Liver (tissue), 9 donors: ENCODE results near the gene NUCKS1. TPM values are rescaled to one million over a fixed set of nuclear protein-coding genes. Genes with fewer than 3 reads are reported as not detected.

ENCODE experiments used
- DNase-seq: peaks from one replicate; pipeline ENCODE4 v3.0.0-alpha.2; 2017; ENCODE audit warnings: low spot score
- H3K27ac ChIP-seq, 2 donors: one replicate each; pipeline ENCODE4 v1.7.0; 2013; ENCODE audit warnings: inconsistent platforms in 2 of 2, low read length in 2 of 2, control low read depth in 1 of 2, low read depth in 1 of 2, mild to moderate bottlenecking in 1 of 2
- H3K27me3 ChIP-seq, 4 donors: one replicate each; pipeline versions ENCODE4 v1.6.1 to v1.7.0; 2013; ENCODE audit warnings: low read length in 3 of 4, inconsistent platforms in 1 of 4, mild to moderate bottlenecking in 1 of 4, moderate library complexity in 1 of 4; ENCODE audit not compliant: control insufficient read depth in 4 of 4, insufficient read depth in 4 of 4
- H3K36me3 ChIP-seq, 4 donors: one replicate each; pipeline versions ENCODE4 v1.6.1 to v1.7.0; 2013; ENCODE audit warnings: low read length in 3 of 4, mild to moderate bottlenecking in 3 of 4, low read depth in 1 of 4, moderate library complexity in 1 of 4; ENCODE audit not compliant: control insufficient read depth in 4 of 4, insufficient read depth in 3 of 4
- H3K4me1 ChIP-seq, 4 donors: one replicate each; pipeline versions ENCODE4 v1.6.1 to v1.7.0; 2013; ENCODE audit warnings: low read length in 3 of 4, mild to moderate bottlenecking in 3 of 4, moderate library complexity in 1 of 4; ENCODE audit not compliant: control insufficient read depth in 4 of 4, insufficient read depth in 4 of 4
- H3K4me3 ChIP-seq, 3 donors: one replicate each; pipeline versions ENCODE4 v1.6.1 to v1.7.0; 2013; ENCODE audit warnings: low read length in 3 of 3, control low read depth in 1 of 3, low read depth in 1 of 3, mild to moderate bottlenecking in 1 of 3
- H3K9ac ChIP-seq, 2 donors: one replicate each; pipeline ENCODE4 v1.7.0; 2013; ENCODE audit warnings: low read length in 2 of 2, mild to moderate bottlenecking in 2 of 2, moderate library complexity in 2 of 2, control low read depth in 1 of 2, low read depth in 1 of 2
- H3K9me3 ChIP-seq, 4 donors: one replicate each; pipeline versions ENCODE4 v1.6.1 to v1.7.0; 2013; ENCODE audit warnings: low read length in 3 of 4; ENCODE audit not compliant: control insufficient read depth in 4 of 4
- EGR1 ChIP-seq, 2 donors: IDR thresholded peaks; 2 replicates each; pipeline ENCODE4 v1.6.1; 2016 to 2018; ENCODE audit warnings: antibody characterized with exemption in 2 of 2, low read depth in 2 of 2
- FOXA1 ChIP-seq: IDR thresholded peaks from 2 replicates; pipeline ENCODE4 v1.6.1; 2016; ENCODE audit warnings: antibody characterized with exemption
- FOXA2 ChIP-seq: IDR thresholded peaks from 2 replicates; pipeline ENCODE4 v1.6.1; 2016; ENCODE audit warnings: antibody characterized with exemption
- GABPA ChIP-seq, 2 donors: IDR thresholded peaks in 1 of 2; conservative IDR thresholded peaks in 1 of 2; 2 replicates each; pipeline ENCODE4 v1.6.1; 2016; ENCODE audit warnings: antibody characterized with exemption in 2 of 2, mild to moderate bottlenecking in 1 of 2, moderate library complexity in 1 of 2
- HNF4A ChIP-seq, 2 donors: conservative IDR thresholded peaks; 2 replicates each; pipeline ENCODE4 v1.6.1; 2016; ENCODE audit warnings: antibody characterized with exemption in 2 of 2, mild to moderate bottlenecking in 2 of 2
- HNF4G ChIP-seq: IDR thresholded peaks from 2 replicates; pipeline ENCODE4 v1.6.1; 2016; ENCODE audit warnings: antibody characterized with exemption
- JUND ChIP-seq, 2 donors: IDR thresholded peaks; 2 replicates each; pipeline ENCODE4 v1.6.1; 2016; ENCODE audit warnings: antibody characterized with exemption in 2 of 2
- NR2F2 ChIP-seq: IDR thresholded peaks from 2 replicates; pipeline ENCODE4 v1.6.1; 2016; ENCODE audit warnings: antibody characterized with exemption
- RAD21 ChIP-seq, 2 donors: IDR thresholded peaks; 2 replicates each; pipeline ENCODE4 v1.6.1; 2016; ENCODE audit warnings: antibody characterized with exemption in 2 of 2, mild to moderate bottlenecking in 2 of 2
- RXRA ChIP-seq, 2 donors: IDR thresholded peaks; 2 replicates each; pipeline ENCODE4 v1.6.1; 2017 to 2018; ENCODE audit warnings: antibody characterized with exemption in 2 of 2, mild to moderate bottlenecking in 1 of 2
- SP1 ChIP-seq: IDR thresholded peaks from 2 replicates; pipeline ENCODE4 v1.6.1; 2018; ENCODE audit warnings: antibody characterized with exemption, mild to moderate bottlenecking
- TAF1 ChIP-seq: conservative IDR thresholded peaks from 2 replicates; pipeline ENCODE4 v1.6.1; 2016; ENCODE audit warnings: antibody characterized with exemption, mild to moderate bottlenecking
- YY1 ChIP-seq: IDR thresholded peaks from 2 replicates; pipeline ENCODE4 v1.6.1; 2016; ENCODE audit warnings: antibody characterized with exemption, mild to moderate bottlenecking
- WGBS: extraction: QIAGEN DNeasy Blood & Tissue Kit; methylation state at CpG from one replicate; pipeline ENCODE4 v1.1.7; 2013; 5-methylcytosine and 5-hydroxymethylcytosine counted together
- polyA plus RNA-seq, 2 donors: library from polyadenylated mRNA; stranded (reverse) in 1 of 2; unstranded in 1 of 2; fragments of 200-250 nt in 1 of 2; fragments of >200 nt in 1 of 2; fragmentation: Nextera tagmentation in 1 of 2; extraction: Ambion mirVana in 1 of 2; gene quantifications; one replicate each; pipeline versions ENCODE4 v1.2.1 to v1.2.3, GENCODE V29; 2013 to 2015
- total RNA-seq, 2 donors: library from RNA; depleted of rRNA; stranded (reverse); fragments of >200 nt; gene quantifications; one replicate each; pipeline ENCODE4 v1.2.3, GENCODE V29; 2014
- TF ChIP-seq, protein P1 (sequence below): IDR thresholded peaks from 2 replicates; pipeline ENCODE4 v1.6.1; 2016; ENCODE audit warnings: antibody characterized with exemption
- TF ChIP-seq, protein P2 (sequence below): fragments of 150-350 bp; IDR thresholded peaks from 2 replicates; pipeline ENCODE4 v1.5.1; 2017; ENCODE audit warnings: improper control_type of control experiment, low read depth, low read length; ENCODE audit not compliant: missing input control
- TF ChIP-seq, protein P3 (sequence below): IDR thresholded peaks from 2 replicates; pipeline ENCODE4 v1.6.1; 2016; ENCODE audit warnings: antibody characterized with exemption, mild to moderate bottlenecking
- TF ChIP-seq, protein P4 (sequence below): IDR thresholded peaks from 2 replicates; pipeline ENCODE4 v1.6.1; 2016; ENCODE audit warnings: antibody characterized with exemption
- TF ChIP-seq, protein P5 (sequence below): IDR thresholded peaks from 2 replicates; pipeline ENCODE4 v1.6.1; 2016; ENCODE audit warnings: antibody characterized with exemption
- donor health status: healthy.
- donor health status: healthy.
- donor health status: healthy.
- donor health status: healthy.
- donor health status: healthy.

The NUCKS1 gene
- total and polyA plus RNA-seq, 4 donors: 27.0 to 86.1 (median 42.6) TPM

DNA sequence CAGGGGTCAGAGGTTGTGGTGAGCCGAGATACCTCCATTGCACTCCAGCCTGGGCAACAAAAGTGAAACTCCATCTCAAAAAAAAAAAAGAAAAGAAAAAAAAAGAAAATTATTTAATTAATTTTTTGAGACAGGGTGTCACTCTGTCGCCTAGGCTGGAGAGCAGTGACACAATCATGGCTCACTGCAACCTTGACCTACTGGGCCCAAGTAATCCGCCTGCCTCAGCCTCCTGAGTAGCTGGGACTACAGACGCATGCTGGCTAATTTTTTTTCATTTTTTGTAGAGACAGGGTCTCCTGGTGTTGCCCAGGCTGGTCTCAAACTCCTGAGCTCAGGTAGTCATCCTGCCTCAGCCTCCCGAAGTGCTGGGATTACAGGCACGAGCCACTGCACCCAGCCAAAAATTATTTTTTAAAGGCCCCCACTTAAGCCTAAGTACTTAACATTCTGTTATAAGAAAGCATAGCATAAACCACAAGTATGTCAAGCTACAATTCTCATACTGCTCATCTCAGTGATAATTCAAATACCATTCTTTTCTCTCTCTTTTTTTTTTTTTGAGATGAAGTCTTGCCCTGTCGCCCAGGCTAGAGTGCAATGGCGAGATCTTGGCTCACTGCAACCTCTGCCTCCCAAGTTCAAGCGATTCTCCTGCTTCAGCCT lies 19.9 kb downstream of the NUCKS1 start:
- TF ChIP-seq HNF4G (no peak), HNF4A (conservative IDR thresholded peaks at IDR 0.05) (peak in 1 of 2 donors; percentile 37), RAD21 (IDR thresholded peaks at IDR 0.05) (no peak), SP1 (no peak), YY1 (no peak)
- TF ChIP-seq, protein P1, sequence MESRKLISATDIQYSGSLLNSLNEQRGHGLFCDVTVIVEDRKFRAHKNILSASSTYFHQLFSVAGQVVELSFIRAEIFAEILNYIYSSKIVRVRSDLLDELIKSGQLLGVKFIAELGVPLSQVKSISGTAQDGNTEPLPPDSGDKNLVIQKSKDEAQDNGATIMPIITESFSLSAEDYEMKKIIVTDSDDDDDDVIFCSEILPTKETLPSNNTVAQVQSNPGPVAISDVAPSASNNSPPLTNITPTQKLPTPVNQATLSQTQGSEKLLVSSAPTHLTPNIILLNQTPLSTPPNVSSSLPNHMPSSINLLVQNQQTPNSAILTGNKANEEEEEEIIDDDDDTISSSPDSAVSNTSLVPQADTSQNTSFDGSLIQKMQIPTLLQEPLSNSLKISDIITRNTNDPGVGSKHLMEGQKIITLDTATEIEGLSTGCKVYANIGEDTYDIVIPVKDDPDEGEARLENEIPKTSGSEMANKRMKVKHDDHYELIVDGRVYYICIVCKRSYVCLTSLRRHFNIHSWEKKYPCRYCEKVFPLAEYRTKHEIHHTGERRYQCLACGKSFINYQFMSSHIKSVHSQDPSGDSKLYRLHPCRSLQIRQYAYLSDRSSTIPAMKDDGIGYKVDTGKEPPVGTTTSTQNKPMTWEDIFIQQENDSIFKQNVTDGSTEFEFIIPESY: no peak
- TF ChIP-seq, protein P2, sequence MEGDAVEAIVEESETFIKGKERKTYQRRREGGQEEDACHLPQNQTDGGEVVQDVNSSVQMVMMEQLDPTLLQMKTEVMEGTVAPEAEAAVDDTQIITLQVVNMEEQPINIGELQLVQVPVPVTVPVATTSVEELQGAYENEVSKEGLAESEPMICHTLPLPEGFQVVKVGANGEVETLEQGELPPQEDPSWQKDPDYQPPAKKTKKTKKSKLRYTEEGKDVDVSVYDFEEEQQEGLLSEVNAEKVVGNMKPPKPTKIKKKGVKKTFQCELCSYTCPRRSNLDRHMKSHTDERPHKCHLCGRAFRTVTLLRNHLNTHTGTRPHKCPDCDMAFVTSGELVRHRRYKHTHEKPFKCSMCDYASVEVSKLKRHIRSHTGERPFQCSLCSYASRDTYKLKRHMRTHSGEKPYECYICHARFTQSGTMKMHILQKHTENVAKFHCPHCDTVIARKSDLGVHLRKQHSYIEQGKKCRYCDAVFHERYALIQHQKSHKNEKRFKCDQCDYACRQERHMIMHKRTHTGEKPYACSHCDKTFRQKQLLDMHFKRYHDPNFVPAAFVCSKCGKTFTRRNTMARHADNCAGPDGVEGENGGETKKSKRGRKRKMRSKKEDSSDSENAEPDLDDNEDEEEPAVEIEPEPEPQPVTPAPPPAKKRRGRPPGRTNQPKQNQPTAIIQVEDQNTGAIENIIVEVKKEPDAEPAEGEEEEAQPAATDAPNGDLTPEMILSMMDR: no peak
- H3K36me3 ChIP-seq: peaks cover 0 to 5% (median under 1%) of the 10 kb centered on the region in 4 donors
- no peak overlapping the region for H3K4me3 ChIP-seq
- no peaks in the 10 kb centered on the region for H3K9me3 ChIP-seq
- H3K4me1 ChIP-seq: peaks cover 5 to 45% (median 36%) of the 10 kb centered on the region in 4 donors
- H3K9ac ChIP-seq: peak overlapping the region in 1 of 2 donors; percentile 27
- no peaks in the 10 kb centered on the region for H3K27me3 ChIP-seq
- peak overlapping the region; percentile 89 to 91 for H3K27ac ChIP-seq
- no peak for DNase-seq
- WGBS: 64% methylated on average over 9 of the region's 9 CpGs

DNA sequence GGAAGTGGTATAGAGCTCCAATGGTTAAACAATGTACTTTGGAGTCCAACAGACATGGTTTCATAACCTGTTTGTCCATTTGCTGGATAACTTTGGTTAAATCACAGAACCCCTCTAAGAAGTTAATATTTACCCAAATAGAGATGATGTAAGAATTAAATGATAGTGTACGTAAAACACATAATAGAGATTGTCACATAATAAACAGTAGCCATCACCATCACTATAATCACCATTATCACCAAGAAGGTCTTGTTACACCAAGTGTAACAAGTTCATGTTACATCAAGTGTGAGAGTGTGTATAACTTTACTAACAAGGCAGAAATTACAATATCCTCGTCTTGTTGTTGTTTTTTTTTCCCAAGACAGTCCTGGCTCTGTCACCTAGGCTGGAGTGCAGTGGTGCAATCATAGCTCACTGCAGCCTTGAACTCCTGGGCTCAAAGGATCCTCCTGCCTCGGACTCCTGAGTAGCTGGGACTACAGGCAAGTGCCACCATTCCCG lies 23.3 kb downstream of the NUCKS1 start:
- Histone ChIP-seq H3K36me3 (peaks cover 0 to 6% (median under 1%) of the 10 kb centered on the region in 4 donors), H3K9me3 (no peaks in the 10 kb centered on the region), H3K4me1 (peaks cover 6 to 51% (median 37%) of the 10 kb centered on the region in 4 donors), H3K27ac (peak overlapping the region; percentile 89), H3K27me3 (no peaks in the 10 kb centered on the region), H3K4me3 (no peak overlapping the region), H3K9ac (peak overlapping the region; percentile 47 to 78)
- DNase-seq: no peak
- peak; percentile 53 to 67 for TF ChIP-seq JUND (IDR thresholded peaks at IDR 0.05)
- peak; percentile 85 for TF ChIP-seq SP1
- TF ChIP-seq, protein P2: no peak
- TF ChIP-seq HNF4G: peak; percentile 66
- TF ChIP-seq RAD21 (IDR thresholded peaks at IDR 0.05): peak; percentile 19 to 28
- peak in 1 of 2 donors; percentile 18 for TF ChIP-seq GABPA (IDR thresholded peaks at IDR 0.05 in 1 of 2, conservative IDR thresholded peaks at IDR 0.05 in 1 of 2)
- peak; percentile 43 for TF ChIP-seq TAF1
- TF ChIP-seq, protein P3, sequence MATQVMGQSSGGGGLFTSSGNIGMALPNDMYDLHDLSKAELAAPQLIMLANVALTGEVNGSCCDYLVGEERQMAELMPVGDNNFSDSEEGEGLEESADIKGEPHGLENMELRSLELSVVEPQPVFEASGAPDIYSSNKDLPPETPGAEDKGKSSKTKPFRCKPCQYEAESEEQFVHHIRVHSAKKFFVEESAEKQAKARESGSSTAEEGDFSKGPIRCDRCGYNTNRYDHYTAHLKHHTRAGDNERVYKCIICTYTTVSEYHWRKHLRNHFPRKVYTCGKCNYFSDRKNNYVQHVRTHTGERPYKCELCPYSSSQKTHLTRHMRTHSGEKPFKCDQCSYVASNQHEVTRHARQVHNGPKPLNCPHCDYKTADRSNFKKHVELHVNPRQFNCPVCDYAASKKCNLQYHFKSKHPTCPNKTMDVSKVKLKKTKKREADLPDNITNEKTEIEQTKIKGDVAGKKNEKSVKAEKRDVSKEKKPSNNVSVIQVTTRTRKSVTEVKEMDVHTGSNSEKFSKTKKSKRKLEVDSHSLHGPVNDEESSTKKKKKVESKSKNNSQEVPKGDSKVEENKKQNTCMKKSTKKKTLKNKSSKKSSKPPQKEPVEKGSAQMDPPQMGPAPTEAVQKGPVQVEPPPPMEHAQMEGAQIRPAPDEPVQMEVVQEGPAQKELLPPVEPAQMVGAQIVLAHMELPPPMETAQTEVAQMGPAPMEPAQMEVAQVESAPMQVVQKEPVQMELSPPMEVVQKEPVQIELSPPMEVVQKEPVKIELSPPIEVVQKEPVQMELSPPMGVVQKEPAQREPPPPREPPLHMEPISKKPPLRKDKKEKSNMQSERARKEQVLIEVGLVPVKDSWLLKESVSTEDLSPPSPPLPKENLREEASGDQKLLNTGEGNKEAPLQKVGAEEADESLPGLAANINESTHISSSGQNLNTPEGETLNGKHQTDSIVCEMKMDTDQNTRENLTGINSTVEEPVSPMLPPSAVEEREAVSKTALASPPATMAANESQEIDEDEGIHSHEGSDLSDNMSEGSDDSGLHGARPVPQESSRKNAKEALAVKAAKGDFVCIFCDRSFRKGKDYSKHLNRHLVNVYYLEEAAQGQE: peak; percentile 66
- TF ChIP-seq, protein P4, sequence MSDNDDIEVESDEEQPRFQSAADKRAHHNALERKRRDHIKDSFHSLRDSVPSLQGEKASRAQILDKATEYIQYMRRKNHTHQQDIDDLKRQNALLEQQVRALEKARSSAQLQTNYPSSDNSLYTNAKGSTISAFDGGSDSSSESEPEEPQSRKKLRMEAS: peak; percentile 39
- no peak for TF ChIP-seq FOXA1
- TF ChIP-seq EGR1 (IDR thresholded peaks at IDR 0.05; ENCODE audit: low read depth in 2 of 2): peak in 1 of 2 donors; percentile 9
- peak; percentile 88 to 93 for TF ChIP-seq HNF4A (conservative IDR thresholded peaks at IDR 0.05)
- TF ChIP-seq YY1: peak; percentile 67
- peak; percentile 67 to 79 for TF ChIP-seq RXRA (IDR thresholded peaks at IDR 0.05)
- TF ChIP-seq, protein P1: peak; percentile 64
- TF ChIP-seq, protein P5, sequence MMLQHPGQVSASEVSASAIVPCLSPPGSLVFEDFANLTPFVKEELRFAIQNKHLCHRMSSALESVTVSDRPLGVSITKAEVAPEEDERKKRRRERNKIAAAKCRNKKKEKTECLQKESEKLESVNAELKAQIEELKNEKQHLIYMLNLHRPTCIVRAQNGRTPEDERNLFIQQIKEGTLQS: peak; percentile 67
- peak; percentile 30 for TF ChIP-seq FOXA2
- no peak for TF ChIP-seq NR2F2
- 38% methylated on average over 4 of the region's 4 CpGs for WGBS
